NCI-H226 (cell line): ENCODE data around the gene SLC22A4.

ENCODE experiments used
- DNase-seq: peaks from one replicate; pipeline ENCODE4 v3.0.0-alpha.2; 2015

Gene SLC22A4

DNA sequence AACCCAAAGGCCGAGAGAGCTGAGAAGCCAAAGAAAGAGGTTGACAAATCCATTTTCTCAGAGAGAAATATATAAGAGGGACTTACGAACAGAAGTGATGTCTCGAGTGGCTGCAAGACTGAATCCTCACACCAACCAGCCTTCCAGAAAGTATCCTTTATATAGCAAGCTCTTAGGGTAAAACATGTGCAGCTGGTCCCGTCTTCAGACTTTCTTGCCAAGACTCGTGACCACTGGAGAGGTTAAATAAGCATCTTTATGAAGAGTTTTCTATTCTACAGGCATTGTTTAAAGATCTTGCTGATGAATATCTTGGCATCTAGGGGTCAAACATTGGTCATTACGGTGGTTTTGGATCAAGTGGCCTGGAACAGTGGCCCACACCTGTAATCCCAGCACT is 16.9 kb upstream of the SLC22A4 start:
- DNase-seq = no peak

DNA sequence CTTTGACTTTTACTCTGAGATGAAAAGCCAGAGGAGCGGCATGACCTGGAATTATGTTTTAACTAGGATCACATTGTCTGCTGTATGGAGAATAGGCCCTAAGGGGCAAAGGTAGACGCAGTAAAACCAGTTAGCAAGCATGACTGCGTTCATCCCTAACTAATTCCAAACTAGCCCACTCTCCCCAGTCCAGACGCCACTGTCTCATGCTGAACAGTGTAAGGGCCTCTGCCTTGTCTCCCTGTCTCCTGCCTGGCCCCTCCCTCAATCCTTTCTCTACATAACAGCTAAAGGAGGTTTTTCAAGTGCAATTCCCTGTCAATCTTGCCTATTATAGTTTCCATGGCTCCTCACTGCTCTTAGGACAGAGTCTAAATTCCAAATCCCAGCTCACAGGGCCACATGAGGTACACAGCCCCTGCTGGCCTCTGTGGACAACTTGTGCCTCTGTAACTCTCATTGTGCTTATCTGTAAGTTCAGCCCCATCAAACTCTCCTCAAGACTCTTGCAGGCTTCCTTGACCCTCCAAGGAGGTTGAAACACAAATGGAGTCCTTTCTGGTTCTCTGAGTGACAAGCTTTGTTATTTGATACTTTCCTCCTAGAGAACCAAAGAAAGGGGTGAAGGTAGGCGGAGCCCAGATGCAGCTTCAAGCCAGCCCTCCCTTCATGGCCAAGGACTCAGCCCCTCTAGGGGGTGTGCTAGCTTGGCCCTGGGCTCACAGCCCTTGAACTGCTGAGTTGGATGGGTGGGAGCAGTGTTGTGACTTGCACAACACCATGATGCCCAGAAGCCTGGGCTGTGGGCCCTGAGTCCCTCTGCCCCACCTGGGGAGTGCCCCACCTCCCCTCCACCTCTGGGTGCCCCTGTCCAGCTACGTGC is 16.0 kb upstream of the SLC22A4 start:
- no peak for DNase-seq

DNA sequence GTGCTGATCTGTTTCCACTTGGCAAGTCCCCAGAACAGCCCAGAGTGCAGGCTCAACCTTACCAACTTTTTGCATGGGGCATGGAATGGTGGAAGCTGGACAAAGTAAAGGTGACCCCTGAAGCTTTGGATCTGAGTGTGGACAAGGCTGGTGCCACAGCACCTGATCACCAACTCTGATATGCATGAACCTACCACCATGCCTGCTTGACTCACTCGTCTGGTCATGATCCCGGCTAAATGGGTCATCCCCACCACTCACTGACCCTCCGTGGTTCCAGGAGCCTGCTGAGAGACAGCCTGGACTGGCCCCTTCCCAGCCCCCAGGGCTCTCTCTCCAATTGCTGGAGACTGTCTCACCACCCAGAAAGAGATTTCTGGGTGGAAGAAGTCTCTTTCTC is 14.4 kb upstream of the SLC22A4 start:
- DNase-seq = no peak

DNA sequence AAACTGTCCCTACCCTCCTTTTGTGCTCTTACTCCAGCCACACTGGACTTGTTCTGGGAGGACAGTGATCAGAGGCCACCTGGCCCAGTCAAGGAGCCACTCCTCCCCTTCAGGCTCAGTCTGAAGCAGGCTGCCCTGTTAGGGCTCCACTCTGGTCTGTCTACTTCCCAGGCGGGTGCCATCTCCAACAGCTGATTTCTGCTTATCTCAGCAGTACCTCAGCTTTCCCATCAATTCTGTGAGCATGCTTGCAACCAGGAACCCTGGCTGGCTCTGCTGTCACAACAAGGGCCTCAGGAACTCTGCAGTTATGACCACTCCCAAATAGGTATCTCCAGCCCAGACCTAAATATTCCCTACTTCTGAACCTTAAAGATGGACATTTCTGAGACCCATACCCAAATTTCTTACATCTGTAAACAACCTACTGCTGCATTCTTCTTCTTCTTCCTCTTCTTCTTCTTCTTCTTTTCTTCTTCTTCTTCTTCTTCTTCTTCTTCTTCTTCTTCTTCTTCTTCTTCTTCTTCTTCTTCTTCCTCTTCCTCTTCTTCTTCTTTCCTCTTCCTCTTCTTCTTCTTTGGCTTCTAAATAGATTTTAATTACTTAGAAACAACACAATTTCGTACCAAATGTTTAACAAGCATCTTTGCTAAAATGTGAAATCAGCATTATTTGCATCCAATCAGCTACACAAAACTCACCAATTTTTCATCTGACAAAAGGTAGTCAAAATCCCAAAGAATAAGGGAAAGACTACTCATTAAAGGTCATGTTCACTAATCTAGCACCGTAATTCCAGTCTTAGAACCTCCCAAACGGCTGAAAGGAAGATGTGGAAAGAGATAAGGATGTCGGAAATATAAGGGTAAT is 13.6 kb upstream of the SLC22A4 start:
- DNase-seq = no peak

DNA sequence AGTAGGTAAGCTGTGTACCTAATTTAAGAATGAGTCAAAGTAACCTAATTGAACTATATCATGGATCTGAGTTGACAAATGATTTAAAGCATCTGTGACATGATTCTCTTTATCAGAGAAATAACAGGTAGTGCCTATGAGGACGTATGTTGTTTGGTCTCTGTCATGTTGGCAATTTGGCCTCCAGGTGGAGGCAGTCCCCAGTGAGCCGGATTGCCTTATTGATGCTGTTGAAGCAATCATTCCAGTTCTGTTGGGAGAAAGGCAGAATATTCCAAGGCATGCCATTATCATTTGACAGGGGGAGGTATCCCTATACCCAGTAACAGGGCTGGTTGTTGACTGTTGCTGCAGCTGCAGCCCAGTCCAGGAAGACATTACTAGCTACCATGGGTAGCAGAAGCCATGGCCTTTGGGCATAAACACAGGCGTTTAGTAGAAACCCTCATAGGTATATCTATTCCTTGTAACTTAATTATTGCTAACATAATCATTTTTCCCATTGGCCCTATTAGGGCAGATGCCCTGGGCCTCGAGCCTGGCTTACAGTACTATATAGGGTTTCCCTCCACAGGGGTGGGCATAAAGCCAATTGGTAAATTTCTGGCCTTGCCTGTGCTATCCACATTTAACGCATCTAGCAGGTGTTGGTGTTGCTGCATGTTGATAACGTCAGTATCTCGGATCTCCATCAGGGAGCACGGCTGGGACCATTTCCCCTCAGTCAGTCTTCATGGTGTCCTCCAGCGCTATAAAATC is 12.2 kb upstream of the SLC22A4 start:
- DNase-seq = no peak

DNA sequence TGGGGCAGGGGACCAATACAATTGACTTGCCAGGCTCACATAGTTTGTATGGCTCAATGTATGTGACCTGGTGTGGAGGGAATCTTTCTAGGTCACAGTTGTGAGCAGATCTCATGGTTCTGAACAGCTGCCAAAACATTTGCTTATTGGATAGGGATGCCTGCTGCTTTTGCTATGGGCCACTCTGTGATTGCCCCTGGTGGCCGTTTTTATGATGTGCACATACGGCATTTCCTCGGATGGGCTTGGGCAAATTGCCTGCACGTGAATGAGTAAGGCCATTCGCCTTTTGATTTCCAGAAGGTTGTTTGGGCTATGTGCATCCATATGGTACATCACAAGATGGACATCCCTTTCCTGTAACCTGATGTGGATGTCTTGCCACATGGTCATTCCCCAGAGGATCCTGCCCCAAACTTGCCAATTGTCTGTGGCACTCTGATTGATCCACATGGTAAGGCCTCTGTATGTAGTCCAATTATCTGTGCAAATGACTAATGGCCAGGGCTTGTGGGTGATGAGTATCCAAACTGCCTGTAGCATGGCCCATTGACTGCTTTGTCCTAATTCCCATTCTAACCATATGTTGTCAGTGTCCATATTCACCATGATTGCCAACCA is 10.7 kb upstream of the SLC22A4 start:
- peak; percentile 11 for DNase-seq

DNA sequence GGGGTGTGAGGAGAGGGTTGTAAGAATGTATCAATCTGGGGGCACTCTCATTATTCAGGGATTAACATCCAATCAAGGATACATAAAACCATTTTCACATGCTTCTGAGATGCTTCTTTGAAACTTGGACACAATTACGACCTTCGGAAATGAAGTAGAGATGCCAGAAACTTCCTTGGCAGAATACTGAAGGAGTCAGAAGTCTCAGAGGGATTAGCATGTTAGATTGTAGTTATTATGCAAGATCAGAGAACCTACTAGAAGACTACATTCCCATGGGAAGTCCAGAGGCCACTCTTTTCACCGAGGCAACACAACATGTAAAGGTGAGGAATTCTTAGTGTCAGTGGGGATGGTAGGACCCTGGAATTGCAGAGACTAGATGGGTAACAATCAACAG is 5.1 kb upstream of the SLC22A4 start:
- DNase-seq = no peak

DNA sequence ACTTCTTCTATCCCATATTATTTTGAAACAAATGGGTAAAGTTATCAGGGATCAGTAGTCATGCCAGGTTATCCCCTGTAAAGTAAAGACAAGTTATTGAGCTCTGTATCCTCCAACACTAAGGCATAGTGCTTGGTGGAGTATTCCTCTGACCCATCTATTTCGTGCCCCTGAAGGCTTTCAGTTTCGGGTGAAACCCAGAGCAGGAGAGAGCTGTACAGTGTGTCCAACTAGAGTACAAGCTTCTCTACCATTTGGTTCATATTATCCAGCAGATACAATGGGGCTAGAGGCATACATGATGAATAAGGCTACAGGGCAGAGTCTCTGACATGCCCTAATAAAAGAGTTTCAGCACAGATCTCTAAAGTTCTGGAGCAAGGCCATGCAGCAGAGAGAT is 3.2 kb upstream of the SLC22A4 start:
- DNase-seq = no peak

DNA sequence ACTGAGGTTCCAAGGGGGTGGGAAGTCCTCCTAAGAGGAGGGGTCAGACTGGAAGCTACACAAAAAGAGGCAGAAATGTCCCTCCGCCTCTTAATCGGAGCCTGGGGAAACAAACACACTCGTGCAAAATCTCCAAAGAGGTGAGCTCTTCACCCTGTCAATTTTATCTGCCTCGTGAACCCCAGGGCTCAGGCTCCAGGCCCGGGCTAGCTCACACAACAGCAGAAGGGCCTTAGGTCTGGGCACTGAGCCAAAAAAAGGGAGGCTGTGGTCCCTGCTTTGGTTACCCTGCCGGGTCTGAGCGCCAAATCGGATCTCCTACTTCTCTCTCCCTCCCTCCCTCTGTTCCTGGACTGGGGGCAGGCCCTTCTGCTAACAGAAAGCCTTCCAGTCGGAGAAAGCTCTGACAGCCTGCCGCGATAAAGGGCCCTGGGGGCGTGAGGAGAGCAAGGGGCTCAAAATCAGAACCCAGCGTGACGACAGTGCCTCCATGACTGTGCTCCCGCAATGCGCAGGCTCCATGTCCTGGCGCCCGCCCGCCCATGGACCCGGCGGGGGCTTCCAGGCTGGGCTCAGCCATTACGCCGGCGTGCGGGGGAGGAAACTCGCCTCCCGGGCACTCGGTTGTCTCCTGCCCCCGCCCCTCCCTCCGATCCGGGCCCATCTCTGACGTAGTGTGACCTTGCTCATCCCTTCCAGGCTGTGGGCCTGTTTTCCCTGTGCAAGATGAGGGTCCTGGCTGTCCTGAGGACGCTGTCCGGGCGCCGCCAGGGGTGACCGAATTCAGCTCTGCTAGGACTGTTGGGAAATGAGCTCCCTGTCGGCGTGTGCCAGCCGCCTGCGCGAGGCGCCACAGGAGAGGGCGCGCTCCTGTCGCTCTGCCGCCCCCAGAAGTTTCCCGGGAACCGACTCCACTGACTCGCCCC is 865 bp upstream of the SLC22A4 start:
- peak; percentile 88 for DNase-seq

DNA sequence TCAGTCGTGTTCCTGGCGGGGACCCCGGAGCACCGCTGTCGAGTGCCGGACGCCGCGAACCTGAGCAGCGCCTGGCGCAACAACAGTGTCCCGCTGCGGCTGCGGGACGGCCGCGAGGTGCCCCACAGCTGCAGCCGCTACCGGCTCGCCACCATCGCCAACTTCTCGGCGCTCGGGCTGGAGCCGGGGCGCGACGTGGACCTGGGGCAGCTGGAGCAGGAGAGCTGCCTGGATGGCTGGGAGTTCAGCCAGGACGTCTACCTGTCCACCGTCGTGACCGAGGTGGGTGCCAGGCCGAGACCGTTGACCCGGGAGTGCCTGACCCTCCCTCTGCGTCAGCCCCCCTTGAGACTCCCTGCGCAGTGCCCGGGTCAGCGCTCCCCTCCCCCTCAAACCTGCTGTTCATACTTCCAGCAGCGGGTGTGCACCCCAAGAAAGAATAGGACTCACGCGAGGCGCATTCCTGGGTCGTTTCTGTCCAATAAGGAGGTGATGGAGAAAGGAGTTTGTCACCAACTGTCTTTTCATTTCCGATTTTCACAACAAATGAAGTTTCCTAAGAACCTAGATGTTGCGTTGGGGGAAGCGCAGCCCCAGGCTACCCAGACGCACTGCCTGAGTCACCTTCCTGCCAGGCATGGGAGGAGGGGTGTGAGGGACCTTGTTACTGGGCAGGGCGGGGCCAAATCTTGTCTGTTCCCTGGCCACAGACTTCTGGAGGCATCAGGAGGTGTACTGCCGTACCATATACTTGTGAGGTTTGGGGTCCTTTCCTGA is 722 bp downstream of the SLC22A4 start:
- peak; percentile 85 for DNase-seq

DNA sequence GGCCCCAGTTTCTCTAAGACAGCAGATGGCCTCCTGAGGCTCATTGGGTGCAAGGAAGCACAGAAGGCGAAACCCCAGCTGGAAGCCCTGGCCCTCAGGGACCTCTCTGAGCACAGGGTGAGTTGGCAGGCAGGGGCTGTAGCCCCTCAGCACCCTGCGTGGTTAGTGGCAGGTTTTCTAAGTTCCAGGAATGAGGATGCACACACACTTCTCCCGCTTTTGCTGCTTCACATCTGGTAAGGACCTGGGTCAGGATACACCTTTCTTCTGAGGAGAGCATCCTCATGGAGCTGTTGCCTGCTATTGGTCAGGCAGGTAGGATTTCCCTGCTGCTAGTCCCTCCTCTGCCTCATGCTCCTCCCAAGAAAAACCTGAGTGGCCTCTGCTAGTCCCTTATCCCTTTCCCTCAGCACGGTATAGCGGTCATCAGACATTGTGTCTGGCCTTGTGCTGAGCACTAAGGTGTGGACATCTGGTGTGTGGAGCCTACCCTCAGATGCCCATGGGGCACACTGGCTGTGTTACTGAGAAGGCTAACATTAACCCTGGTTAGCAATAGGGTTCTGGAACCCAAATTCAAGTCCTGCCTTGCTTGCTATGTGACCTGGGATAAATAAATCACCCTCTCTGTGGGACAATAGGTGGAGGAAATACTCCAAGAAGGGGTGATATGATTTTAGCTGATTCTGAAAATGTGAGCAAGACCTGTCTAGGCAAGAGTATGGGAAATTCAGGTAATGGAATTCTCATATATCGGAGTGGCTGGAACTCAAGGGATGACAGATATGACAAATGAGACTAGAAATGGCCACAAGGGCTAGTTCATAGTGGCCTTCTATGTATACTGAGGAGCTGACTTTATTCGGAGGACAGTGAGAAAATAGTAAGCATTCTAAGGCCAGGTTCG is 1.6 kb downstream of the SLC22A4 start:
- no peak for DNase-seq

DNA sequence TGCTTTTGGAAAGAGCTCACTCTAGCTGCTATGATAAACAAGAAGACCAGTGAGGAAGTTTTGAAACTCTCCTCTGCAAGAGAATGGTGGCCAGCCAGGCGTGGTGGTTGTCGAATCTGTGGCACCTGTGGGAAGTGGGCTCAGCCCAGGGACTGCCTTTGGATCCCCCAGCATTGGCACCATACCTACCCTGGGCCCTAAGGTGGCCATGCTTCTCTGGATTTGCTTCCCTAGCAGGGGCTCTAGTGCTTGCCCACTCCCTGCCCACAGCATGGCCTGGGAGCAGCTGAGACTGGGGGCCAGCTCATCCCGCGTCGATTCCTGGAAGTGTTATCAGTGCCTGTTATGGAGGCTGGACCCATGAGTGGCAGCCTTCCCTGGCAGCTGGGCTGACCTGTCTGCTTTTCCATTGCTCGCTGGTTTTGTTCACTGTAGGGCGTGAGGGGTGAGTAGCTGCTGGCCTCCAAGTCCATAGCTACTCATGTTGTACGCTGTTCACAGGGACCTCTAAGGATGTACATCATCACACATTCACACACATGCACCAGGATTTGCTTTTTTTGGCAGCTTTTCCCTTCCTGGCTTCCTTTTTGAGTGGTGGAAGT is 2.3 kb downstream of the SLC22A4 start:
- DNase-seq = no peak

DNA sequence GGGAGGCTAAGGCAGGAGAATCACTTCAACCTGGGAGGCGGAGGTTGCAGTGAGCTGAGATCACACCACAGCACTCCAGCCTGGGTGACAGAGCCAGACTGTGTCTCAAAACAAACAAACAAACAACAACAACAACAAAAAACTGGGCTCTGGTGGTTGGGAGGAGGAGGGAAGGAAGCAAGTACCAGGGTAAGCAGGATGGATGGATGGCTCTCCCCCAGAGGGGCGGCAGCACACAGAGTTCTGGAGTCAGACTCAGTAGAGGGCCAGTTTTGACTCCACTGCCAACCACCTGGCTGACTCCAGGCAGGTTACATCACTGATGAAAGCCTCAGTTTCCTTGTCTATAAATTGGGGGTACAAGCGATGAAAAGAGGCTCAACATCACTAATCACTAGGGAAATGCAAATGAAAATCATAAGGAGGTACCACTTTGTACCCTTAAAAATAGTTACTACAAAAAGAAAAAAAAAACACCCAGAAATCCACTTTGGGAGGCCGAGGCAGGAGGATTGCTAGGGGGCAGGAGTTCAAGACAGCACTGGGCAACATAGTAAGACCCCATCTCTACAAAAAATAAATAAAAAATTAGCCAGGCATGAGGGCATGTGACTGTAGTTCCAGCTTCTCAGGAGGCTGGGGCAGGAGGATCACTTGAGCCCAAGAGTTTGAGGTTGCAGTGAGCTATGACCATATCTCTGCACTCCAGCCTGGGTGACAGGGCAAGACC is 3.2 kb downstream of the SLC22A4 start:
- DNase-seq = no peak

DNA sequence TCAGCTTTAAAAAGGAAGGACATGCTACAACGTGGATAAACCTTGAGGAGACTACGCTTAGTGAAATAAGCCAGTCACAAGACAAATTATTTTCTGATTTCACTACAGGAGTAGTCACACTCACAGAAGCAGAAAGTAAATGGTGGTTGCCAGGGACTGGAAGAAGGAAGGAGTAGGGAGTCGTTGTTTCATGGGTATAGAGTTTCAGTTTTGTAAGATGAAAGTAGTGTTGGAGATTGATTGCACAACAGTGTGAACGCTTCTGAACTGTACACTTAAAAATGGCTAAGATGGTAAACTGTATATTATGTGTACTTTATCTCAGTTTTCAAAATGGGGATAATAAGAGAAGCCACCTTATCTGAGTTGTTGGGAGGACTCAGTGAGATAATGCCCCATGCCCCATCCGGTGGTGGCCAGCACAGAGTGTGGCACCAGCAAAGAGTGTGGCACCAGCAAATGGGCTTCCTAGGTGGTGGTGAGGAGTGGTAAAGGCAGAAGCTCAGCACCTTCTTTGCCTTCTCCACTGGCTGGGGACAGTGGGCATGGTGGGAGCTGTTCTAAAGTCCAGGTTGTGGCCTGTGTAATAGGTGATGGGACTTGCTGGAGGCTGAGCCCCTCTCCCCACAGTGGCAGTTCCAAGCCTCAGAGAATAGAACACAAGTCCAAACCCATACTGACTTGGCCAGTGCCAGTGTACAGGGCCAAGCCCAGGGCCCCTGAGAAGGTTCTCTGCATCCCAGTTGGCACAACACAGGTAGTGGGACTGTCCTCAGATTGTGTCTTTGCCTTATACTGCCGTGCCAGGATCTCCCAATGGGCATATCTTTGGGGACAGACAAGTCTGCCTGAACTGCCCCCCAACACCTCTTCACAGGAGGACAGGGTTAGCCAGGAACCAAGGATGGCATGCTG is 4.4 kb downstream of the SLC22A4 start:
- DNase-seq = no peak

DNA sequence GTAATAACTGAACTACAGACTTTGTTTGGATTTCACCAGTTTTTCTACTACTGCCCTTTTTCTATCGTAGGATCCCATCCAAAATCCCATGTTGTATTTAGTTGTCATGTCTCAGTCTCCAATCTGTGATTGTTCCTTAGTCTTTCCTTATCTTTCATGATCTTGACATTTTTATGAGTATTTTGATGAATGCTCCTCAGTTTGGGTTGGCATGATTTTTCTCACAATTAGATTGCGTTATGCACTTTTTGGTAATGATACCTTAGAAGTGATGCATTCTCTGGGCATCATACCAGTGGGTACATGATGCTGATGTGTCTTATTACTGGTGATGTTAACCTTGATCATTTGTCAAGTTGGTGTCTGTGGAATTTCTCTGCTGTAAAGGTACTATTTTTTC is 5.7 kb downstream of the SLC22A4 start:
- no peak for DNase-seq

DNA sequence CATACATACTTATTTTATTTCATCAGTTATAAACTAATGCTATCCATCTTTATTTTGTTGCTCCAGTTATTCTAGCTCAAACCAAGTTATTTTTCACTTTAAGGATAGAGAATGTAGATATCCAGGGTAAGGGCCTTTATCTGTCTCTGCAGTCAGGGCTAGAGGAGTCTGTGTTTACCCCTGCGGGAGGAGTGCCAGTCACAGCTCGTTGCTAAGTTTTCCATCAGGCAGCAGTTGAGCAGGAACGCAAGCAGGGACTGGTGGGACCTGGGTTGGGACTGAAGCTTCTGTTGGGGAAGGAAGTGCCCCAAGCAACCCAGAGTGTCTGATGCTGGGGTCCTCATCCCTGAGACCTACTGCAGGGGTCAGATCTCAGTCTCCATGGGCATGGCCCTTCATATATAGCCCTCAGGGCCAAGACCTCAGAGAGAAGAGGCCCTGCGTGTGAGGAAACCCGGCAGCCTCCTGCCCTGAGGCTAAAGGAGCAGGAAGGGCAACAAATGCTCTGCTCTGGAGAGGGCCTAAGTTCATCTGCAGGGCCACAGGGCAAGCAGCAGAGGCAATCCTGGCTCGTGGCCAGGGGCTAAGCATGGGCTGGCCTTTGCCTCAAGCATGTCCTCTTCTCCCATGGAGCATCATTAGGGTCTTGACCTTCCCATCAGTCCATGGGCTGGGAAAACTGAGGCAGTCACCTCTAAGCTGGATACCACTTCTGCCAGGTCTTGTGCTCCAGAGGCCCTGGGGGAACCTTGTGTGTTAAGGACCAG is 6.6 kb downstream of the SLC22A4 start:
- DNase-seq = no peak
